HEK293 (cell line): Measurements from ENCODE around the gene MAML3.
A peak's percentile ranks its signal among the peaks of the same experiment; 100 is the strongest.

Source experiments
- CTCF ChIA-PET: fragments of 350-600 bp; formaldehyde crosslinking; extraction: SDS; loops from one replicate; lab custom pipeline; 2021; ENCODE audit warnings: antibody characterized with exemption; lab: Yijun Ruan, JAX
- POLR2A ChIA-PET: fragments of 300-600 bp; formaldehyde crosslinking; extraction: SDS; loops from one replicate; lab custom pipeline; 2020; ENCODE audit warnings: antibody characterized with exemption, inconsistent platforms; lab: Yijun Ruan, JAX
- H3K27ac ChIP-seq: fragments of 200-500 bp; sonication (Bioruptor generic); 2 replicates; pipeline ENCODE4 v1.5.1; 2014; ENCODE audit warnings: low read depth, low read length, control low read depth, inconsistent platforms; ENCODE audit errors: extremely low read depth
- H3K36me3 ChIP-seq, 2 experiments: fragments of 200-500 bp in 1 of 2; sonication (Bioruptor generic) in 1 of 2; 1 replicate in 1 of 2; 2 replicates in 1 of 2; pipeline ENCODE4 v1.5.1; 2014 to 2017; ENCODE audit warnings: inconsistent platforms in 2 of 2, low read length in 2 of 2; ENCODE audit not compliant: control insufficient read depth in 2 of 2, insufficient read depth in 1 of 2
- H3K4me1 ChIP-seq: fragments of 200-500 bp; sonication (Bioruptor generic); 2 replicates; pipeline ENCODE4 v1.5.1; 2014; ENCODE audit warnings: mild to moderate bottlenecking, low read length, inconsistent platforms; ENCODE audit not compliant: control insufficient read depth, insufficient read depth
- H3K4me3 ChIP-seq: 2 replicates; pipeline ENCODE4 v1.5.1; 2011; ENCODE audit warnings: low read depth, mild to moderate bottlenecking, control low read depth, low read length, moderate library complexity
- H3K9me3 ChIP-seq: fragments of 200-500 bp; sonication (Bioruptor generic); 2 replicates; pipeline ENCODE4 v1.5.1; 2014; ENCODE audit warnings: low read depth, low read length, inconsistent platforms; ENCODE audit not compliant: control insufficient read depth, insufficient read depth
- EGR2 ChIP-seq: fragments of 450-650 bp; formaldehyde crosslinking; IDR thresholded peaks from 2 replicates; pipeline ENCODE4 v1.5.1; 2016; ENCODE audit warnings: low read depth, missing biosample characterization, missing genetic modification characterization
- KLF7 ChIP-seq: fragments of 450-650 bp; formaldehyde crosslinking; IDR thresholded peaks from 2 replicates; pipeline ENCODE4 v1.5.1; 2016; ENCODE audit warnings: missing biosample characterization, missing genetic modification characterization, borderline replicate concordance
- MEIS1 ChIP-seq: sonication (generic); formaldehyde crosslinking; IDR thresholded peaks from 2 replicates; pipeline ENCODE4 v1.8.1; 2022; ENCODE audit warnings: missing genetic modification reagents, mild to moderate bottlenecking, borderline replicate concordance
- SCRT2 ChIP-seq: fragments of 450-650 bp; formaldehyde crosslinking; IDR thresholded peaks from 2 replicates; pipeline ENCODE4 v1.5.1; 2016; ENCODE audit warnings: missing biosample characterization, missing genetic modification characterization
- SETDB1 ChIP-seq: IDR thresholded peaks from one replicate; pipeline ENCODE4 v1.6.1; 2017; ENCODE audit warnings: mild to moderate bottlenecking, low read length, moderate library complexity, mixed read lengths; ENCODE audit not compliant: insufficient read length
- YY2 ChIP-seq: fragments of 450-650 bp; formaldehyde crosslinking; IDR thresholded peaks from 2 replicates; pipeline ENCODE4 v1.5.1; 2016; ENCODE audit warnings: missing biosample characterization, missing genetic modification characterization
- ZNF10 ChIP-seq: fragments of 450-650 bp; formaldehyde crosslinking; IDR thresholded peaks from 2 replicates; pipeline ENCODE4 v1.5.1; 2017; ENCODE audit warnings: missing biosample characterization, missing genetic modification characterization
- ZNF112 ChIP-seq: fragments of 450-650 bp; formaldehyde crosslinking; IDR thresholded peaks from 2 replicates; pipeline ENCODE4 v1.5.0; 2017; ENCODE audit warnings: missing biosample characterization, missing genetic modification characterization
- ZNF2 ChIP-seq: fragments of 450-650 bp; formaldehyde crosslinking; IDR thresholded peaks from 2 replicates; pipeline ENCODE4 v1.5.1; 2016; ENCODE audit warnings: missing biosample characterization, missing genetic modification characterization
- ZNF274 ChIP-seq, 2 experiments: fragments of 200-500 bp in 1 of 2; fragments of 450-650 bp in 1 of 2; sonication (Bioruptor generic) in 1 of 2; formaldehyde crosslinking in 1 of 2; IDR thresholded peaks; 2 replicates each; pipeline versions ENCODE4 v1.5.1 to v1.6.1; 2014 to 2016; ENCODE audit warnings: borderline replicate concordance in 1 of 2, inconsistent platforms in 1 of 2, low read length in 1 of 2, missing biosample characterization in 1 of 2, missing genetic modification characterization in 1 of 2
- ZNF311 ChIP-seq: fragments of 450-650 bp; formaldehyde crosslinking; IDR thresholded peaks from 2 replicates; pipeline ENCODE4 v1.5.1; 2017; ENCODE audit warnings: missing biosample characterization, missing genetic modification characterization, borderline replicate concordance
- ZNF391 ChIP-seq: fragments of 450-650 bp; formaldehyde crosslinking; IDR thresholded peaks from 2 replicates; pipeline ENCODE4 v1.5.1; 2016; ENCODE audit warnings: low read depth, missing biosample characterization, missing genetic modification characterization, borderline replicate concordance
- ZNF394 ChIP-seq: fragments of 450-650 bp; formaldehyde crosslinking; IDR thresholded peaks from 2 replicates; pipeline ENCODE4 v1.5.1; 2016; ENCODE audit warnings: missing biosample characterization, missing genetic modification characterization, mild to moderate bottlenecking, moderate library complexity, borderline replicate concordance
- ZNF433 ChIP-seq: fragments of 450-650 bp; formaldehyde crosslinking; IDR thresholded peaks from 2 replicates; pipeline ENCODE4 v1.5.1; 2016; ENCODE audit warnings: missing biosample characterization, missing genetic modification characterization, low read depth
- ZNF518A ChIP-seq: fragments of 450-650 bp; formaldehyde crosslinking; conservative IDR thresholded peaks from 2 replicates; pipeline ENCODE4 v1.5.1; 2016; ENCODE audit warnings: low read depth, missing biosample characterization, missing genetic modification characterization
- ZNF548 ChIP-seq: fragments of 450-650 bp; formaldehyde crosslinking; IDR thresholded peaks from 2 replicates; pipeline ENCODE4 v1.5.1; 2016; ENCODE audit warnings: missing biosample characterization, missing genetic modification characterization
- ZNF585B ChIP-seq: fragments of 450-650 bp; formaldehyde crosslinking; IDR thresholded peaks from 2 replicates; pipeline ENCODE4 v1.5.1; 2016; ENCODE audit warnings: missing biosample characterization, missing genetic modification characterization
- ZNF837 ChIP-seq: fragments of 450-650 bp; formaldehyde crosslinking; IDR thresholded peaks from 2 replicates; pipeline ENCODE4 v1.5.1; 2016; ENCODE audit warnings: missing biosample characterization, missing genetic modification characterization
- ZSCAN30 ChIP-seq: fragments of 450-650 bp; IDR thresholded peaks from 2 replicates; pipeline ENCODE4 v1.5.1; 2018; ENCODE audit warnings: missing biosample characterization, mild to moderate bottlenecking, missing genetic modification characterization, moderate library complexity
- TF ChIP-seq, protein P1 (sequence below): fragments of 450-650 bp; formaldehyde crosslinking; IDR thresholded peaks from 2 replicates; pipeline ENCODE4 v1.5.1; 2016; ENCODE audit warnings: missing biosample characterization, missing genetic modification characterization, borderline replicate concordance
- TF ChIP-seq, protein P2 (sequence below): fragments of 450-650 bp; formaldehyde crosslinking; IDR thresholded peaks from 2 replicates; pipeline ENCODE4 v1.5.1; 2016; ENCODE audit warnings: missing biosample characterization, missing genetic modification characterization

MAML3 gene

DNA sequence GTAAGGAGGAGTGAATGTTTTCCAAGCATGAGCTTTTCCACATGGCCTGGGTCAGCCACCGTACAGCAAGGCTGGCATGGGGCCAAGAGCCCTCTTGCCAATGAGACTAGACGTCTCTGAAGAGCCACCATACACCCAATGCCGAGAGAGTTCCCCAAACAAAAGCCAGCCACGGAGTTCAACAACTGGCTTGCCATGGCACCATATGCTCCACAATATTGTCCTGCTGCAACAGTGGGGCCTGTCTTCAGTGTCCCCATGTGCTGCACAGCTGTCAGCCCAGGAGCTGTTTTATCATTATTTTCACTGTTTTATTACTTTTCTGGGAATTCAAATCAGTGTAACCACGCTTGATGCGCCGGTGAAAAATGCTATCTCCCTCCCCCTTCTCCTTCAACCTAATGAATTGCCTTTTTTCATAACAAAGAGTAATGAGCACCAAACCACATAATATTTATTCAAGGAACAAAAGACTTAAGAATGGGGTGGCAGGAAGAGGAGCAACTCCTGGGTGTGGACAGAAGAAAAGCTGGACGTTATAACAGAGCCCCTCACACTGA is 18.4 kb downstream of the MAML3 start (continued):
- TF ChIP-seq ZNF518A (tag by site-specific recombination) = 0 out of 2 replicates have a peak, but pooled peaks have one; percentile 32
- TF ChIP-seq ZNF837 (tag by site-specific recombination) = no peak

- H3K27ac ChIP-seq = no peak overlapping the region
- ChIA-PET POLR2A (no interaction called here), CTCF (interaction anchor here (0.6 to 1.0 kb wide), 3 partner anchors 18 to 104 kb away, joined by 3 to 4 read pairs (median 3); no protein-coding TSS in a partner anchor)
Observed at GRCh38 chr4:140134746-140135425, 19.1 kb downstream of the MAML3 start.

More at GRCh38 chr4:140134746-140135425, 19.1 kb downstream of the MAML3 start:
- Histone ChIP-seq H3K4me3 (no peak overlapping the region), H3K4me1 (0 out of 2 replicates have a peak, but pooled peaks cover 10% of the 10 kb centered on the region), H3K36me3 (no peaks in the 10 kb centered on the region), H3K9me3 (no peaks in the 10 kb centered on the region)
- no peak for TF ChIP-seq ZSCAN30
- TF ChIP-seq ZNF311 (tag by site-specific recombination) = no peak
- TF ChIP-seq ZNF433 (tag by site-specific recombination) = no peak
- TF ChIP-seq ZNF391 = no peak
- no peak for TF ChIP-seq SCRT2 (tag by site-specific recombination)
- TF ChIP-seq ZNF274 (IDR thresholded peaks at IDR 0.05; ENCODE audit: low read length) = no peak
- TF ChIP-seq ZNF274 (tag by site-specific recombination; IDR thresholded peaks at IDR 0.05; ENCODE audit: borderline replicate concordance) = no peak
- TF ChIP-seq EGR2 (tag by site-specific recombination) = no peak
- no peak for TF ChIP-seq ZNF10 (tag by site-specific recombination)
- TF ChIP-seq ZNF2 (tag by site-specific recombination) = no peak
- TF ChIP-seq MEIS1 (CRISPR knock-in tag) = no peak
- no peak for TF ChIP-seq ZNF585B (tag by site-specific recombination)
- no peak for TF ChIP-seq ZNF112 (tag by site-specific recombination)
- TF ChIP-seq, protein P1, sequence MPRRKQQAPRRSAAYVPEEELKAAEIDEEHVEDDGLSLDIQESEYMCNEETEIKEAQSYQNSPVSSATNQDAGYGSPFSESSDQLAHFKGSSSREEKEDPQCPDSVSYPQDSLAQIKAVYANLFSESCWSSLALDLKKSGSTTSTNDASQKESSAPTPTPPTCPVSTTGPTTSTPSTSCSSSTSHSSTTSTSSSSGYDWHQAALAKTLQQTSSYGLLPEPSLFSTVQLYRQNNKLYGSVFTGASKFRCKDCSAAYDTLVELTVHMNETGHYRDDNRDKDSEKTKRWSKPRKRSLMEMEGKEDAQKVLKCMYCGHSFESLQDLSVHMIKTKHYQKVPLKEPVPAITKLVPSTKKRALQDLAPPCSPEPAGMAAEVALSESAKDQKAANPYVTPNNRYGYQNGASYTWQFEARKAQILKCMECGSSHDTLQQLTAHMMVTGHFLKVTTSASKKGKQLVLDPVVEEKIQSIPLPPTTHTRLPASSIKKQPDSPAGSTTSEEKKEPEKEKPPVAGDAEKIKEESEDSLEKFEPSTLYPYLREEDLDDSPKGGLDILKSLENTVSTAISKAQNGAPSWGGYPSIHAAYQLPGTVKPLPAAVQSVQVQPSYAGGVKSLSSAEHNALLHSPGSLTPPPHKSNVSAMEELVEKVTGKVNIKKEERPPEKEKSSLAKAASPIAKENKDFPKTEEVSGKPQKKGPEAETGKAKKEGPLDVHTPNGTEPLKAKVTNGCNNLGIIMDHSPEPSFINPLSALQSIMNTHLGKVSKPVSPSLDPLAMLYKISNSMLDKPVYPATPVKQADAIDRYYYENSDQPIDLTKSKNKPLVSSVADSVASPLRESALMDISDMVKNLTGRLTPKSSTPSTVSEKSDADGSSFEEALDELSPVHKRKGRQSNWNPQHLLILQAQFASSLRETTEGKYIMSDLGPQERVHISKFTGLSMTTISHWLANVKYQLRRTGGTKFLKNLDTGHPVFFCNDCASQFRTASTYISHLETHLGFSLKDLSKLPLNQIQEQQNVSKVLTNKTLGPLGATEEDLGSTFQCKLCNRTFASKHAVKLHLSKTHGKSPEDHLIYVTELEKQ (tag by site-specific recombination) = no peak
- TF ChIP-seq, protein P2, sequence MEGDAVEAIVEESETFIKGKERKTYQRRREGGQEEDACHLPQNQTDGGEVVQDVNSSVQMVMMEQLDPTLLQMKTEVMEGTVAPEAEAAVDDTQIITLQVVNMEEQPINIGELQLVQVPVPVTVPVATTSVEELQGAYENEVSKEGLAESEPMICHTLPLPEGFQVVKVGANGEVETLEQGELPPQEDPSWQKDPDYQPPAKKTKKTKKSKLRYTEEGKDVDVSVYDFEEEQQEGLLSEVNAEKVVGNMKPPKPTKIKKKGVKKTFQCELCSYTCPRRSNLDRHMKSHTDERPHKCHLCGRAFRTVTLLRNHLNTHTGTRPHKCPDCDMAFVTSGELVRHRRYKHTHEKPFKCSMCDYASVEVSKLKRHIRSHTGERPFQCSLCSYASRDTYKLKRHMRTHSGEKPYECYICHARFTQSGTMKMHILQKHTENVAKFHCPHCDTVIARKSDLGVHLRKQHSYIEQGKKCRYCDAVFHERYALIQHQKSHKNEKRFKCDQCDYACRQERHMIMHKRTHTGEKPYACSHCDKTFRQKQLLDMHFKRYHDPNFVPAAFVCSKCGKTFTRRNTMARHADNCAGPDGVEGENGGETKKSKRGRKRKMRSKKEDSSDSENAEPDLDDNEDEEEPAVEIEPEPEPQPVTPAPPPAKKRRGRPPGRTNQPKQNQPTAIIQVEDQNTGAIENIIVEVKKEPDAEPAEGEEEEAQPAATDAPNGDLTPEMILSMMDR (tag by site-specific recombination) = no peak
- TF ChIP-seq SETDB1 = no peak
- TF ChIP-seq ZNF548 (tag by site-specific recombination) = no peak
- no peak for TF ChIP-seq ZNF394 (tag by site-specific recombination)
- no peak for TF ChIP-seq KLF7 (tag by site-specific recombination)
- no peak for TF ChIP-seq YY2 (tag by site-specific recombination)
